ENCODE data around the gene KLC1. TPM values are rescaled to one million over a fixed set of nuclear protein-coding genes. Genes with fewer than 3 reads are reported as not detected.

Gene KLC1
- total RNA-seq, 1 experiment from 2014 or later, result 163 TPM

GRCh38 chr14:103712633-103713247, 83.7 kb downstream of the KLC1 start:
- intact Hi-C loops (cut with micrococcal nuclease; ENCODE audit: unreplicated experiment), result no loop called here

GRCh38 chr14:103713304-103714062, 84.5 kb downstream of the KLC1 start:
- Histone ChIP-seq H3K4me1 (ENCODE audit: insufficient read depth, low read length, poor library complexity, severe bottlenecking) (peaks cover 26% of the 10 kb centered on the region), H3K27ac (ENCODE audit: low read depth, low read length, poor library complexity, severe bottlenecking) (peak overlapping the region; percentile 96), H3K4me3 (ENCODE audit: low read depth, low read length, poor library complexity, severe bottlenecking) (peak overlapping the region; percentile 79), H3K9me3 (ENCODE audit: low read depth, low read length, poor library complexity, severe bottlenecking) (no peaks in the 10 kb centered on the region), H3K36me3 (ENCODE audit: insufficient read depth, low read length, poor library complexity, severe bottlenecking) (peaks cover 26% of the 10 kb centered on the region), H3K27me3 (replicated peaks; ENCODE audit: insufficient read depth, low read depth, low read length, poor library complexity) (no peaks in the 10 kb centered on the region)
- ChIA-PET POLR2A (ENCODE audit: low non-redundant PET) (interaction anchor here (0.6 kb wide), 1 partner anchor 9 kb away, joined by 3 read pairs; no protein-coding TSS in a partner anchor), CTCF (no interaction called here)
- no peak for TF ChIP-seq CTCF (conservative IDR thresholded peaks at IDR 0.05; ENCODE audit: low read depth, low read length)
- TF ChIP-seq EZH2 (IDR thresholded peaks at IDR 0.05; ENCODE audit: borderline replicate concordance, low read depth, low read length, poor library complexity, severe bottlenecking), result no peak
- no peak for DNase-seq (ENCODE audit: low spot score)
- BruUV-seq (replicated peaks), result no TSS peak
- intact Hi-C loops (cut with micrococcal nuclease; ENCODE audit: unreplicated experiment), result no loop called here

More at GRCh38 chr14:103712633-103713247, 83.7 kb downstream of the KLC1 start:
- ChIA-PET CTCF (no interaction called here), POLR2A (ENCODE audit: low non-redundant PET) (no interaction called here)
- TF ChIP-seq EZH2 (IDR thresholded peaks at IDR 0.05; ENCODE audit: borderline replicate concordance, low read depth, low read length, poor library complexity, severe bottlenecking) (no peak), CTCF (conservative IDR thresholded peaks at IDR 0.05; ENCODE audit: low read depth, low read length) (no peak)
- BruUV-seq (replicated peaks), result no TSS peak
- peaks cover 33% of the 10 kb centered on the region for H3K36me3 ChIP-seq (ENCODE audit: insufficient read depth, low read length, poor library complexity, severe bottlenecking)
- peak overlapping the region; percentile 67 for H3K27ac ChIP-seq (ENCODE audit: low read depth, low read length, poor library complexity, severe bottlenecking)
- H3K4me3 ChIP-seq (ENCODE audit: low read depth, low read length, poor library complexity, severe bottlenecking), result no peak overlapping the region
- H3K27me3 ChIP-seq (replicated peaks; ENCODE audit: insufficient read depth, low read depth, low read length, poor library complexity), result no peaks in the 10 kb centered on the region
- H3K4me1 ChIP-seq (ENCODE audit: insufficient read depth, low read length, poor library complexity, severe bottlenecking), result peaks cover 26% of the 10 kb centered on the region
- no peaks in the 10 kb centered on the region for H3K9me3 ChIP-seq (ENCODE audit: low read depth, low read length, poor library complexity, severe bottlenecking)
- no peak for DNase-seq (ENCODE audit: low spot score)

GRCh38 chr14:103714063-103714724, 85.2 kb downstream of the KLC1 start:
- Histone ChIP-seq H3K9me3 (ENCODE audit: low read depth, low read length, poor library complexity, severe bottlenecking) (no peaks in the 10 kb centered on the region), H3K27me3 (replicated peaks; ENCODE audit: insufficient read depth, low read depth, low read length, poor library complexity) (no peaks in the 10 kb centered on the region), H3K36me3 (ENCODE audit: insufficient read depth, low read length, poor library complexity, severe bottlenecking) (peaks cover 20% of the 10 kb centered on the region), H3K4me1 (ENCODE audit: insufficient read depth, low read length, poor library complexity, severe bottlenecking) (peaks cover 26% of the 10 kb centered on the region), H3K27ac (ENCODE audit: low read depth, low read length, poor library complexity, severe bottlenecking) (peak overlapping the region; percentile 96), H3K4me3 (ENCODE audit: low read depth, low read length, poor library complexity, severe bottlenecking) (peak overlapping the region; percentile 79)
- CTCF ChIA-PET, result interaction anchor here (0.5 to 0.6 kb wide), 2 partner anchors 94 to 193 kb away, joined by 3 to 7 read pairs; no protein-coding TSS in a partner anchor
- POLR2A ChIA-PET (ENCODE audit: low non-redundant PET), result interaction anchor here (0.6 kb wide), 2 partner anchors 10 to 157 kb away, joined by 3 to 6 read pairs; no protein-coding TSS in a partner anchor
- TF ChIP-seq CTCF (conservative IDR thresholded peaks at IDR 0.05; ENCODE audit: low read depth, low read length) (no peak), EZH2 (IDR thresholded peaks at IDR 0.05; ENCODE audit: borderline replicate concordance, low read depth, low read length, poor library complexity, severe bottlenecking) (no peak)
- BruUV-seq (replicated peaks), result TSS peak; percentile 66
- no peak for DNase-seq (ENCODE audit: low spot score)
- intact Hi-C loops (cut with micrococcal nuclease; ENCODE audit: unreplicated experiment), result no loop called here
